ES-I3 (cell line): Measurements from ENCODE around the gene CNTRL.

Experiments used
- H3K36me3 ChIP-seq: 2 replicates; pipeline ENCODE4 v1.6.1; 2013; ENCODE audit warnings: mild to moderate bottlenecking, low read length, control low read depth, moderate library complexity; ENCODE audit not compliant: insufficient read depth
- H3K4me1 ChIP-seq: 2 replicates; pipeline ENCODE4 v1.6.1; 2013; ENCODE audit warnings: mild to moderate bottlenecking, control low read depth, low read length; ENCODE audit not compliant: insufficient read depth
- H3K9ac ChIP-seq: 2 replicates; pipeline ENCODE4 v1.6.1; 2013; ENCODE audit warnings: low read depth, mild to moderate bottlenecking, low read length, moderate library complexity
- H3K9me3 ChIP-seq: 2 replicates; pipeline ENCODE4 v1.6.1; 2013; ENCODE audit warnings: mild to moderate bottlenecking, low read length, moderate library complexity; ENCODE audit not compliant: control insufficient read depth, insufficient read depth

Gene CNTRL

GRCh38 chr9:121222524-121223171 lies 147.9 kb downstream of the CNTRL start:
- H3K4me1 ChIP-seq, result peaks cover 19% of the 10 kb centered on the region
- no peaks in the 10 kb centered on the region for H3K36me3 ChIP-seq
- no peaks in the 10 kb centered on the region for H3K9me3 ChIP-seq
- H3K9ac ChIP-seq, result no peak overlapping the region

- peaks cover 11% of the 10 kb centered on the region for H3K4me1 ChIP-seq
- H3K9ac ChIP-seq, result no peak overlapping the region
- no peaks in the 10 kb centered on the region for H3K36me3 ChIP-seq
- no peaks in the 10 kb centered on the region for H3K9me3 ChIP-seq
These were observed 150.5 kb downstream of the CNTRL start for GRCh38 chr9:121225240-121225639.

GRCh38 chr9:121226175-121226574 lies 151.4 kb downstream of the CNTRL start:
- Histone ChIP-seq H3K9me3 (no peaks in the 10 kb centered on the region), H3K36me3 (no peaks in the 10 kb centered on the region), H3K9ac (no peak overlapping the region), H3K4me1 (peaks cover 8% of the 10 kb centered on the region)
